ENCODE measurements around the gene ATG2B.

The ATG2B gene

GRCh38 chr14:96268431-96269358, 94.4 kb downstream of the ATG2B start:
- DNase-seq, result no peak

DNA sequence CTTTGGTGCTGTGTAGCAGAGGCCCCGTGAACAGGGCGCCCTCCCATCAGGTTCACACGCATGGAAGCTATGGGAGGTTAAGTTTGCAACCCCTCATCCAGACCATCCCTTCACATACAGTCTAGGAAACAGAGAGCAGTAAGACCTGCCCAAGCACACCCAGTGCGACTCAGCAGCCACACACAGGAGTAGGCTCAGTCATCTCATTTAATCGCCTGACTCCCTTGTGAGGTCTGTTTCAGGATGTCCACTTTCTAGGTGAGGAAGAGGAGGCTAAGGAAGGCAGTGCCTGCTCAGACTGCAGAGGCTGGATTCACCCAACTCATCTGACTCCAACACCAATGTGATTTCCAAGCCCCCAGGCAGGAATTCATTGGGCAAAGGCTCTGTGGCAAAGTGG, 95.2 kb downstream of the ATG2B start:
- no peak for DNase-seq

DNA sequence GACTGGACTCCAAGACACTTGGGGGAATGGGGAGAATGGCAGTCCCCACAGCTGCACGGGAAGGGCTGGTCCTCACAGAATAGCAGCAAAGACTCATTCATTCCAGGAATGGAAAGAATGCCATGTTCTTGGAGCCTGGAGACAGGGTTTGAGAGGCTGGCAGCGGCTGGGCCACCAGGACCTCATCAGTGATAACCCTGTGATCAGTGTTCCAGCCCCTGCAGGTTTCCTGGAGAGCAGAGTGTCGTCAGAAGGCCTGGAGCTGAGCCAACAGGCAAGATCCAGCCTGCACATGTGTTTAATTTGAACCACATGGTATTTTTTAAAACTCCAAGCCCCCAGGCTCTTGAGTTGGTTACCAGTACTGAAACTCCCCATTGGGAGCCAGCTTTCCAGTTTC, 95.8 kb downstream of the ATG2B start:
- DNase-seq, result peak; percentile 87

DNA sequence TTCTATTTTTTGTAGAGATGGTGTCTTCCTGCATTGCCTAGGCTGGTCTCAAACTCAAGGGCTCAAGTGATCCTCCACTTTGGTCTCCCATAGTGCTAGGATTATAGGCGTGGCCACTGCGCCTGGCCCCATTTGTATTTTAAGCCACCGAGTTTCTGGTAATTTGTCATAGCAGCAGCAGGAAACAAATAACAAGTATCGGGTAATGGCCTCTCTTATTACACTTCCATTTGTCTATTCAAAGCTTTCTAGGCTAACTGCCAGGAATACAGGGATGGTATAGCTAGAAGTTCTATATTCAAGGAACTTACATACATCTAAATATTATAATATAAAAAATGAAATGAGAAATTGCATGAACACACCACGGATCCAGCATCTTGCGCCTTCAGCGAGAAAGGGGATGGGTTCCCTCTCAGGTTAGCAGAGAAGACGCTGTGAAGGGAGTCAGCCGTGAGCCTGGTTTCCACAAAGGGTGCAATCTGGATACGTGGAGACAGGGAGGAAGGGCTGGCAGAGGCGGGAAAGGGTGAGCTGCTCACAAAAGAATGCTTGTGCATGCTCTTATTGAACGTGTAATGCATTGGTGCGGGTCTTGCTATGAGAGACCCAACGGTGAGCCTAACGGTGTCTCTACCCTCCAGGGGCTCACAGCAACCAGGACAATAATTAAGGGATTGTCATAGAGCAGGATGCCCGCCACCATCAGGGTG, 97.6 kb downstream of the ATG2B start:
- DNase-seq, result peak; percentile 63

DNA sequence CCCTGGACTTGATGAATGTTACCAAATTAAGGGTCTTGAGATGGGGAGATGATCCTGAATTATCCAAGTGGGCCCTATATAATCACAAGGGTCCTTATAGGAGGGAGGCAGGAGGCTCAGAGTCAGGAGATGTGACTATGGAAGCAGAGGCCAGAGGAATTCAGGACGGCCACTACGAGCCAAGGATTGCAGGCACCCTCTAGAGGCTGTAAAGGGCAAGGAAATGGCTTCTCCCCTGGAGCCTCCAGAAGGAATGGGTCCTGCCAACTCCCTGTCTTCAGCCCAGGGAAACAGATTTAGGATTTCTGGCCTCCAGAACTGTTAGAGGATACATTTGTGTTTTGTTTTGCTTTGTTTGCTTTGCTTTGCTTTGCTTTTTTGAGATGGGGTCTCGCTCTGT, 98.3 kb downstream of the ATG2B start:
- DNase-seq, result no peak

DNA sequence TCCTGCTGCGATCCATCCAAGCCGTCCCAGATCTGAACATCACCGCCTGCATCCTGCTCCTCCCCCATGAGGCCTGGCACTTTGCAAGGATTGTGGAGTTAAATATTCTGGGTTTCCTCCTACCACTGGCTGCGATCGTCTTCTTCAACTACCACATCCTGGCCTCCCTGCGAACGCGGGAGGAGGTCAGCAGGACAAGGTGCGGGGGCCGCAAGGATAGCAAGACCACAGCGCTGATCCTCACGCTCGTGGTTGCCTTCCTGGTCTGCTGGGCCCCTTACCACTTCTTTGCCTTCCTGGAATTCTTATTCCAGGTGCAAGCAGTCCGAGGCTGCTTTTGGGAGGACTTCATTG, 99.0 kb downstream of the ATG2B start:
- DNase-seq, result no peak

GRCh38 chr14:96263347-96264199, 99.6 kb downstream of the ATG2B start:
- DNase-seq, result no peak

DNA sequence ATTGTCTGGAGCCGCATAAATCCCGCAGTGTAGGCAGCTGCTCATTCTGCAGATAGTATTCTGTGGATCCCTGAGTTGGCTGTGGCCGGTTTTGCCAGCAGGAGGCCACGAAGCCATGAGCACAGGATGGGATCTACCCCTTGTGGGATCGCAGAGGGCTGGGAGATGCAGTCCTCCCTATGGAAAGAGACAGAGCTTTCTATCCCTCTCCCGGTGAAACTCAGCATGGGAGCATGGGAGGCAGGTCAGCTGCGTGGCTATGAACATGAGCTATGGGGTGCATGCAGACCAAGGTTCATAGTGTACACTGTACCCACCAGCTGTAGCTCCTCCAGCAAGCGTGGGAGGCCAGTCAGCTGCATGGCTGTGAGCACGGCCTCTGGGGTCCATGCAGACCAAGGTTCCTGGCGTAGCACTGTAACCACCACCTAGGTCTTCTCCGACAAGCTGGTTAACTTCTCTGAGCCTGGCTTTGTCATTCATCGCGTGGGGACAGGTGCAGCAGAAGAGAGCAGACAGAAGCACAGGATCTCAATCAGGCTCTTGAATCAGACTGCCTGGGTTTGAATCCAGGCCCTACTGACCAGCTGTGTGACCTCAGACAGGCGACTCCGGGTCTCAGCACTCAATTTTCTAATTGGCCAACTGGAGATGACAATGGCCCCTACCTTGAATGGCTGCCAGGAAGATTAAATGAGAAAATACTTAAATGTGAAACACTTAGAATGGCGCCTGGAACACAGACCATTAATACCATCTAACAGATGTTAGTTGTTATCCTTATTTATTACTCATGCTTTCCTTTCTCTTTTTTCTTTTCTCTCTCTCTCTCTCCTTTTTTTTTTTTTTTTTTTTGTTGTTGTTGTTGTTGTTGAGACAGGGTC, 101.1 kb downstream of the ATG2B start:
- no peak for DNase-seq

DNA sequence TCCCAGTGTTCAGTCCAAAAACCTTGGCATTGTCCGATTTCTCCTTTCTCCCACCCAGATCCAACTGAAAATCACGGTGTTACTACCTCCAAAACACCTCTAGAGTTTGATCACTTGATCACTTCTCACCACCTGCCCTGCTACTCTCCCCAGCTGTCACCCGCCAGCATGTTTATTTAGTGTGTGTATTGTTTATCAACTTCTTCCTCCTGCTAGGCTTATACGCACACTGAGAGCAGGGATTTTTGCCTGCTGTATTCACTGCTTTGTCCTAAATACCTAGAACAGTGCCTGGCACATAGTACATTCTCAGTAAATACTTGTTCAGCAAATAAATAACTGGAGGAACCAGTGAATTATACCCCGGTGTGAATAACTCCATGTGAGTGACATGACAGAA, 102.1 kb downstream of the ATG2B start:
- no peak for DNase-seq

GRCh38 chr14:96260341-96260821, 102.8 kb downstream of the ATG2B start:
- DNase-seq, result no peak

- DNase-seq, result no peak
Observed at GRCh38 chr14:96257900-96258299, 105.2 kb downstream of the ATG2B start.

DNA sequence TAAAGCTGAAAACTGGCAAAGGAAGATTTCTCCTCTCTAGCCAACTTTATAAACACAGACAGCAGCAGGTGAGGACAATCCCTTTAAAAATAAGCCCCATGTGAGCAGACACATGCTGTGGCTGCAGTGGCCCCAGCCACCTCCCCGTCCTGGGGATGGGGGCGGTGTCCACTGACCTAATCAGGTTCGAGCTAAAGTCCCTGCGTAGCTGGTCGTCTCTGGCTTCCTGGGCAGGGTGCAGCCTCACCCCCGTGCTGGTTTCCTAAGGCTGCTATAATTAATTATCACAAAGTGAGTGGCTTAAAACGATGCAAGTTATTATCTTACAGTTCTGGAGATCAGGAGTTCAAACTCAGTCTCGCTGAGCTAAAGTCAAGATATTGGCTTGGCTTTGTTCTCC, 106.1 kb downstream of the ATG2B start:
- DNase-seq, result no peak

- DNase-seq, result no peak
Observed at GRCh38 chr14:96256407-96256806, 106.7 kb downstream of the ATG2B start.

DNA sequence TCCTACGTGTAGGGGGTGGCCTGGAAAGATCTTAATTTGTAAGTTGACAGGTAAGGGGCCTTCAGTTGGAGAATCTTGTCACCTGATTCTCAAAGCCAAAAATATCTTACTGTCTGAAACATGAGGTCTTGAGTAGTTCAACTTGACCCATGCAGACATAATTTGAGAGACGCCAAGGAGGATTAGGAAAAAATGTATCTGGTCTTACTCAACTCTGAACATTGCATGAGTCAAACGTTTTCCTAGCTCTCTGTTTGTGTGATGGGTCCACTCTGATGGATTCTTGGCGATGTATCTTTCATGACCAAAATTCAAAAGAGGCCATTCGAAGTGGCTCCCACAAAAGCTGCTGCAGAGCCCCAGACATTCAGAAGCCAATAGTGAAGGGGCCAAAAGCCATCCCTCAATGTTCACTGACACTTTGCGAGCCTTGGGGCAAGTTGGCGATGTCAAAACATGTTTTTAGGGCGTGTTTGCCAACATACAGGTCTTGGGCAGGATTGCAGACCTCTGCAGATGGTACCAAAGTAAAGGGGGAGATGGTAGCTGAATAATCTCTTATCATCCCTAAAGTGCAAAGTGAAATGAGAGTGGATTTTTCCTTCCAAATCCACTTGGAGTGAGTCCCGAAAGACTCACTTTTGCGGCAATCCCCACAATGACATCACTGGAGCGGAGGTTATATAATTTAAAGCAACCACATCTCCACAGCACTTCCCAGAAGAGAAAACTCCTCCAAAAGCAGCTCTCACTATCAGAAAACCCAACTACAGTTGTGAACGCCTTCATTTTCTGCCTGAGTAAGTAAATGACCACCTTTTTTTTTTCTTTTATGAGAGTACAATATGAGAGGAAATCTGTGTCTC, 107.4 kb downstream of the ATG2B start, which contains the start of gene BDKRB1:
Gene BDKRB1 (plus strand): TSS at position 710 of the 866 bp plus-strand sequence. CDS start 7,473 bp downstream, outside the sequence.
- no peak for DNase-seq

DNA sequence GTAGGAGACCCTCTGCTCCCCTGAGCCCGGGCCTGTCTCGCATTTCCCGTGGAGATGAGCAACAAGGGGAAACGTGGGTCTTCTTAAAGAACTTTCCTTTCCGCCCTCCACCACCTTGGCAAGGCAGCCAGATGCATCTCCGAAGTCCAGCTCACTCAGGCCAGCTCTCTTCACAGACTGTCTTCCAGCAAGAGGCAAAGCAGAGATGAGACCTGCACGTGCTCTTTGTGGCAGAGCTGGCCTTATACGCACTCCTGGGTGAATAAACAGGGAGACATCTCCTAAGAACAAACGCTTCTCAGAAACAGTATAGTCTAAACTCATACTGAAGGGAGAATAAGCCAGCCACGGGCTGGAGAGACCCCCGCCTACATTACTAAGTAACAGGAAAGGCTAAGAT, 108.5 kb downstream of the ATG2B start:
- no peak for DNase-seq

GRCh38 chr14:96252999-96253539, 110.1 kb downstream of the ATG2B start:
- DNase-seq, result no peak

DNA sequence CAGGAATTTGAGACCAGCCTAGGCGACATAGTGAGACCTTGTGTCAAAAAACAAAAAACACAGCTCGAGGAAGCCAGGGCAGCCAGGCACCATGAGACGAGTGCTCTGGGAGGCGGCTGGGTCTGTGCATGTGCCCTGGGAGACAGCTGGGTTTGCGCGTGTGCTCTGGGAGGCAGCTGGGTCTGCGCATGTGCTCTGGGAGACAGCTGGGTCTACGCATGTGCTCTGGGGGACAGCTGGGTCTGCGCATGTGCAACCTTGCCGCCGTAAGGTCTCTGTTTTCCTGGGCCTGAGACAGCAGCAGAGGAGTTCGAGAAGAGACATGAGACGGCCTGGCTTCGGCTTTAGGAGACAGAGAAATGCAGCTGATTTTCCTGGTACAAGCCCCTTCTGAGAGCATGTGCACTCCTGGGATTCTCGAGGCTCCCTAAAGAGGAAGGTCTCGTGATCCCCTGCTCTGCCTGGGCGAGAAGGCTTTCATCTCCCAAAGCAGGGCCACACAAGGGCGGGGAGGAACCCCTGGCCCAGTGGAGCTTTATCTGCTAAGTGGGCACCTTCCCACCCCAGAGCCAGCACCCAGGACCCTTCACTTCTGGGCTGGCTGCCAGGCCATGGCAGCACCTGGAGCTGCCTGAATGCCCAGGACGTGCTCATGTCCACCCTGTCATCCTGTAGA, 110.7 kb downstream of the ATG2B start:
- peak; percentile 34 for DNase-seq

GRCh38 chr14:96251656-96252155, 111.4 kb downstream of the ATG2B start:
- no peak for DNase-seq

DNA sequence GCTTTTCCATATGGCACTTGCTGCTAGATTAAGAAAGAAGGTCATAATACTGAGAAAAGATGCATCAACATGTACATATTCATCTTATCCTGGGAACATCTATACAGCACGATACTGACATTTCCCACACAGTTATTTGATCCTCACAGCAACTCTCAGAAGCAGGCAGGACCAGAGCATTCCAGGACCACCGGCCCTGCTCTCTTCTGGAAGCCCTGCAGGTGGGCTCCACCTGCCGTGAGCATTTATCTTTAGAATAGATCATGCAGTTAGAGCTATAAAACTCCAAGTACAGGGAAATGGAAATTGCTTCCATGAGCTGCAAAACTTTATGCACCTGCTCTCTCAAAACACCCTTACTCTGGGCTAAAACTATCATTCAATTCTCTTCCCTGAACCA, 112.7 kb downstream of the ATG2B start:
- DNase-seq, result no peak

DNA sequence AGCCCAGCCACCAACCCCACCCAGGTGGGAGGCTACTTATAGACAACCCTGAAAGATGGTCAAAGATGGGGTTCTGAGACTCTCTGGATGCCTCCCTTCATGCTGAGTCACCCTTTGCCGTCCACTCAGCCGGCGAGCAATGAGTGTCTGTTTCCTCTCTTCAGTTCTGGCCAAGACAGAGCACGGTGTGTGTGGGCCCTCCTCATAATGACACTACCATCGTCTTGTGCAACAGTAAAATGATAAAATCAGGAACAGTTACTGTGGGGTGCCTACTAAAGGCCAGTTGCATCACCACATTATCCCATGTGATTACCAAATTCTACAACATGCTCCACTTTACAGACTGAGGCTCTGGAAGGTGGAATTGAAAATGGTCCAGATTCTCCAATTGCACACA, 114.1 kb downstream of the ATG2B start:
- DNase-seq, result no peak
